HAP-1 (cell line): ENCODE data around the gene ENOX1.

Source experiments
- DNase-seq, 2 experiments: peaks; one replicate each; pipeline ENCODE4 v3.0.0-alpha.2; 2016 to 2020; ENCODE audit warnings: low spot score in 2 of 2
- H3K27me3 ChIP-seq: fragments of 250-450 bp; sonication (Bioruptor Pico); 2 replicates; pipeline ENCODE4 v1.5.1; 2020; ENCODE audit warnings: low read depth, mild to moderate bottlenecking, moderate library complexity
- H3K36me3 ChIP-seq: fragments of 250-450 bp; sonication (Bioruptor Pico); replicated peaks from 2 replicates; pipeline ENCODE4 v1.5.1; 2020; ENCODE audit warnings: mild to moderate bottlenecking
- H3K4me1 ChIP-seq: fragments of 250-450 bp; sonication (Bioruptor Pico); 2 replicates; pipeline ENCODE4 v1.5.1; 2020; ENCODE audit warnings: mild to moderate bottlenecking
- H3K4me3 ChIP-seq: fragments of 250-450 bp; sonication (Bioruptor Pico); 2 replicates; pipeline ENCODE4 v1.5.1; 2020; ENCODE audit warnings: mild to moderate bottlenecking, moderate library complexity
- H3K9me3 ChIP-seq: fragments of 250-450 bp; sonication (Bioruptor Pico); 2 replicates; pipeline ENCODE4 v1.5.1; 2020; ENCODE audit warnings: mild to moderate bottlenecking, moderate library complexity
- in situ Hi-C: fragments of 300-500 bp; cut with MboI; formaldehyde crosslinking; loops from 3 replicates; pipeline ENCODE4 v1.14.3; 2020; ENCODE audit warnings: low sequenced_read_pairs, inconsistent platforms, mixed read lengths

ENOX1 gene

GRCh38 chr13:43546251-43546650 is 240.5 kb downstream of the ENOX1 start:
- H3K27me3 ChIP-seq: no peaks in the 10 kb centered on the region
- no peaks in the 10 kb centered on the region for H3K9me3 ChIP-seq
- no peaks in the 10 kb centered on the region for H3K4me1 ChIP-seq
- in situ Hi-C loops: no loop called here
- no peak for DNase-seq
- H3K36me3 ChIP-seq: no peaks in the 10 kb centered on the region
- H3K4me3 ChIP-seq: no peak overlapping the region

DNA sequence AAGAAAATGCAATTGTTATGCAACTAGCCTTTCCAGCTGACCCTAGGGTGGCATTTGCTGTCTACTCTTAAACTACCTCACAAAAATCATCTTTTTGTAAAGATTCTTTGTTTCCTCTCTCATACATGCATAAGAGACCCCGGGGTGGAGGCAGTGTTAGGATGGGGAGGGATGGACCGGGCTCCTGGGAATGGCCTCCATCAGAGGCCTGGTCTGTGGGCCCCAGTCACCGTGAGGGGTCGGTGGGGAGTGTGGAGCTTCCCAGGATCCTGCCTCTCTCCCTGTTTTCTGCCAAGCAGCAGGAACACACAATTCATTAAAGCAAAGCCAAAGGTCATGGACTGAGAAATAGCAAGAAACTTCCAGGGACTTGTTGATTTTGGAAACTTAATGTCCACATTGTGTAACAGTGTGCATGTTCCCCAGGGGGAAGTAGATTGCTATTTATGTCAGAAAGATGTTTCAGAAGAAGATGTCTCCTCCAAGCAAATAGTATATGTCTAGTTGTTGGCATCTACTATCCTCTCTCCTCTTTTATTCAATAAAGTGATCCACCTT is 241.4 kb downstream of the ENOX1 start:
- Histone ChIP-seq H3K9me3 (no peaks in the 10 kb centered on the region), H3K4me3 (no peak overlapping the region), H3K36me3 (no peaks in the 10 kb centered on the region), H3K4me1 (no peaks in the 10 kb centered on the region), H3K27me3 (no peaks in the 10 kb centered on the region)
- in situ Hi-C loops: no loop called here
- DNase-seq: no peak

- no peak for DNase-seq
- in situ Hi-C loops: no loop called here
- H3K9me3 ChIP-seq: no peaks in the 10 kb centered on the region
- no peaks in the 10 kb centered on the region for H3K4me1 ChIP-seq
- H3K4me3 ChIP-seq: no peak overlapping the region
- H3K36me3 ChIP-seq: no peaks in the 10 kb centered on the region
- H3K27me3 ChIP-seq: no peaks in the 10 kb centered on the region
These were observed 242.1 kb downstream of the ENOX1 start for GRCh38 chr13:43544631-43545030.

DNA sequence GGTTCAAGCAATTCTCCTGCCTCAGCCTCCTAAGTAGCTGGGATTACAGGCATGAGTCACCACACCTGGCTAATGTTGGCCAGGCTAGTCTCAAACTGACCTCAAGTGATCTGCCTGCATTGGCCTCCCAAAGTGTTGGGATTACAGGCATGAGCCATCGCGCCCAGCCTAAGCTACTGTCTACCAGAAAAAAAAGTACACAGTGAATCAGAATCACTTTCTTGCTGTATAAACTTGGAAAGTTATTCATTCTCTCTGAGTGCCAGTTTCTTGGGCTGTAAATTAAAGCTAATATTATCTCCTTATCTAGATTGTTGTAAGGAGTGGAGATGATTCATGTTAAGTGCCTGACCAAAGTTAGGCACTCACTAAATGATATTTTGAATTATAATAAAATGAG is 242.8 kb downstream of the ENOX1 start:
- H3K9me3 ChIP-seq: no peaks in the 10 kb centered on the region
- H3K4me3 ChIP-seq: no peak overlapping the region
- no peaks in the 10 kb centered on the region for H3K36me3 ChIP-seq
- no peak for DNase-seq
- no peaks in the 10 kb centered on the region for H3K27me3 ChIP-seq
- in situ Hi-C loops: no loop called here
- no peaks in the 10 kb centered on the region for H3K4me1 ChIP-seq

- H3K36me3 ChIP-seq: no peaks in the 10 kb centered on the region
- no peaks in the 10 kb centered on the region for H3K4me1 ChIP-seq
- DNase-seq: no peak
- no peak overlapping the region for H3K4me3 ChIP-seq
- in situ Hi-C loops: no loop called here
- H3K27me3 ChIP-seq: no peaks in the 10 kb centered on the region
- H3K9me3 ChIP-seq: no peaks in the 10 kb centered on the region
These were observed 243.4 kb downstream of the ENOX1 start for GRCh38 chr13:43543331-43543730.

GRCh38 chr13:43537124-43537523 is 249.6 kb downstream of the ENOX1 start:
- Histone ChIP-seq H3K9me3 (no peaks in the 10 kb centered on the region), H3K27me3 (no peaks in the 10 kb centered on the region), H3K36me3 (no peaks in the 10 kb centered on the region; the same call in 1 of the 2 replicates), H3K4me1 (no peaks in the 10 kb centered on the region), H3K4me3 (no peak overlapping the region)
- DNase-seq: no peak
- in situ Hi-C loops: no loop called here

DNA sequence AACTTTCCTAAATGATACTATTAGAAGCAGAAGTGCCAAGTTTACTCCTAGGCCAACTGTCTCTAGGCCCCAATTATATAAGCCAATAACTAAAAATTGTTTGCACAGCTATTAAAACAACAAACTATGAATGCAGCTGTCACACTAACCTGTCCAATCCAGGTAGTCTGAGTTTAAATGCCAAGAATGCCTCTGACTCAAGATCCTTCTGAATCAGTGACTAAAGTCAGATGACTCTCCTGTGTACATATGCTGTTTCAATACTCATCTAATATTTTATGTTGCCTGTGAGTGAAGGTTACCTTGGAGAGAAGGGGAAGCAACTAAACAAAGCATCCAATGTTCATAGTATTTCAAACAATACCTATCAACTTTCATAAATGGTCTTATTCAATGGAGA is 257.0 kb downstream of the ENOX1 start:
- Histone ChIP-seq H3K4me3 (no peak overlapping the region), H3K4me1 (no peaks in the 10 kb centered on the region), H3K36me3 (no peaks in the 10 kb centered on the region), H3K27me3 (no peaks in the 10 kb centered on the region), H3K9me3 (no peaks in the 10 kb centered on the region)
- in situ Hi-C loops: no loop called here
- DNase-seq: no peak

- Histone ChIP-seq H3K27me3 (no peaks in the 10 kb centered on the region), H3K36me3 (no peaks in the 10 kb centered on the region), H3K9me3 (no peaks in the 10 kb centered on the region), H3K4me1 (no peaks in the 10 kb centered on the region), H3K4me3 (no peak overlapping the region)
- in situ Hi-C loops: no loop called here
- DNase-seq: no peak
These were observed 257.8 kb downstream of the ENOX1 start for GRCh38 chr13:43528992-43529391.

GRCh38 chr13:43522788-43523187 is 264.0 kb downstream of the ENOX1 start:
- in situ Hi-C loops: no loop called here
- Histone ChIP-seq H3K36me3 (no peaks in the 10 kb centered on the region), H3K27me3 (no peaks in the 10 kb centered on the region), H3K4me3 (no peak overlapping the region), H3K4me1 (no peaks in the 10 kb centered on the region), H3K9me3 (no peaks in the 10 kb centered on the region)
- DNase-seq: no peak

- DNase-seq: no peak
- H3K4me1 ChIP-seq: no peaks in the 10 kb centered on the region
- H3K36me3 ChIP-seq: no peaks in the 10 kb centered on the region
- no peaks in the 10 kb centered on the region for H3K9me3 ChIP-seq
- H3K4me3 ChIP-seq: no peak overlapping the region
- H3K27me3 ChIP-seq: no peaks in the 10 kb centered on the region
- in situ Hi-C loops: no loop called here
These were observed 266.4 kb downstream of the ENOX1 start for GRCh38 chr13:43520351-43520750.

DNA sequence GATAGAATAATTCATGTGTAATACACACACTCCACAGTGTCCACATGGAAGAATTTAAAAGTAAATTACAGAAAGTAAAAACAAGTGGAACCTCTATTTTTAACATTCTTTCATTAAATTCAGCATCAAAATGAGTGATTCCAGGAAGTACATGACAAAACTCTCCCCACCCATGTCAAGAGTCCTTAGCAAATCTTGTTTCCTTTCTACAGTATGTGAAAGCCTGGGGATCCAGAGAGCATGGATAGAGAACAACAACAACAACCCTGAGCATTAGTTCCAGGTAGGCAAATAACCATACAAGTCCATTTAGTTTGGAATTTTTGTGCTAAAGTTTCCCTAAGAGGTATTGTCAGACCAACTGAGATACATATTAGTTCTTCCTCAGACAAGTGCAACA is 267.9 kb downstream of the ENOX1 start:
- DNase-seq: no peak
- in situ Hi-C loops: no loop called here
- no peak overlapping the region for H3K4me3 ChIP-seq
- H3K27me3 ChIP-seq: no peaks in the 10 kb centered on the region
- H3K4me1 ChIP-seq: no peaks in the 10 kb centered on the region
- no peaks in the 10 kb centered on the region for H3K36me3 ChIP-seq
- no peaks in the 10 kb centered on the region for H3K9me3 ChIP-seq

DNA sequence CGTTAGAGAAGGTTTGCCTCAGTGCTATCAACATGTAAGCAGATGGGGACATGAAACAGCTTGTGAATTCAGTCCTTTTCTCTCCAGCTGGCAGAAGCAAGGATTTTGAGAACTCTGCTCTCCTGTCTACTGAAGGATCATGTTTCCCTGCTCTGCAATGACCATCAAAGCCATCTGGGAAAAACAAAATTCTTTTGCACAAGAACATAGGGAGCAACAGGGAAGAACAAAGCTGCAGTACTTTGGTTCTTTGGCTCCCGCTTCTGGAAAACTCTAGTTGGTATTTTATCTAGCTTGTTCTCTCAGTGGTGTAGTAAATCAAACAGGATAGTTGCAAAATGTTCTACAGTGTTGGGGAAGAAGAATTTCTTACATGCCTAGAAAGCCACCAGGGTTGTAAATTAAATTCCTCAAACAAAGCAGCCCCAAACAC is 270.4 kb downstream of the ENOX1 start:
- no peaks in the 10 kb centered on the region for H3K9me3 ChIP-seq
- no peak for DNase-seq
- H3K4me1 ChIP-seq: peaks cover 10% of the 10 kb centered on the region
- no peaks in the 10 kb centered on the region for H3K27me3 ChIP-seq
- no peak overlapping the region for H3K4me3 ChIP-seq
- H3K36me3 ChIP-seq: no peaks in the 10 kb centered on the region
- in situ Hi-C loops: no loop called here

DNA sequence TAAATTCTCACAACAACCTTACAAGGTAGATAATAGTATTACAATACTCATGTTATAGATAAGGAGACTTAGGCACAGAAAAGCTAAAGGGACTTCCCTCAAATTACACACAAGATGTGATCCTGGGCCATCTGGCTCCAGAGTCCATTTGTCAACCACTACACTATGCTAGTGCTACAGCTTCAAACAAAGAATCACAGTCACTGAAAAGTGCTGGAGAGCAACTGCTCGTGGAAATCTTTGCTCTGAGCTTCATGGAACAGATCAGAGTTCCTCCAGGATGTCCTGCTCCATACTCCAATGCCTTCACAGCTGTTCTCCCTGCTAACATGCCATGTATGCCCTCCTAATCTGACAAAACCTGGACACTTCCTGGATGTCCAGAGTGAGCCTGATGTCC is 271.2 kb downstream of the ENOX1 start:
- DNase-seq: no peak
- in situ Hi-C loops: no loop called here
- no peaks in the 10 kb centered on the region for H3K36me3 ChIP-seq
- H3K9me3 ChIP-seq: no peaks in the 10 kb centered on the region
- no peaks in the 10 kb centered on the region for H3K27me3 ChIP-seq
- H3K4me1 ChIP-seq: peaks cover 16% of the 10 kb centered on the region
- no peak overlapping the region for H3K4me3 ChIP-seq

DNA sequence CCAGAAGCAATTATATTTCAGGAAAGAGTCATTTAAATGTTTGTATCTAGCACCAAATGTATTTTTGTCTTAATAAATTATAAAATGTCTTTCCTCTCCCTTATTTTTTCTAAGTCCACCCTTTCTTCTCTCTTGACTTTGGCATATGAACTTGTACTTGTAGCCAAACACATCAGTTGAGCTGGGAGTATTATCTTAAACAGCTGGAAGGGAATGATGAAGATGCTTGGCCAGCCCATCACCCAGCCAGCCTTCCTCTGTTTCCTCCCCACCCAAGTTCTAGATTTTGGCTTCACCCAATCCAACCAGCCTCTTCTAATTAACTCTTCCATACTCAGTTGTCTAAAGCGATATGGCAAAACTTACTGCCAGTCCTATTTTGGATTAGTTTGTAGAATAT is 272.5 kb downstream of the ENOX1 start:
- DNase-seq: no peak
- in situ Hi-C loops: no loop called here
- H3K27me3 ChIP-seq: no peaks in the 10 kb centered on the region

GRCh38 chr13:43512221-43512620 is 274.6 kb downstream of the ENOX1 start:
- no peaks in the 10 kb centered on the region for H3K36me3 ChIP-seq
- H3K27me3 ChIP-seq: no peaks in the 10 kb centered on the region
- DNase-seq: no peak
- H3K4me3 ChIP-seq: no peak overlapping the region
- in situ Hi-C loops: no loop called here
- no peaks in the 10 kb centered on the region for H3K9me3 ChIP-seq
- peaks cover 24% of the 10 kb centered on the region for H3K4me1 ChIP-seq

More for the DNA sequence above, 272.5 kb downstream of the ENOX1 start:
- Histone ChIP-seq H3K9me3 (no peaks in the 10 kb centered on the region), H3K4me3 (no peak overlapping the region), H3K36me3 (no peaks in the 10 kb centered on the region), H3K4me1 (peaks cover 24% of the 10 kb centered on the region)
